GM12878 (cell line): ENCODE results near the gene MVK. TPM values are rescaled to one million over a fixed set of nuclear protein-coding genes. Genes with fewer than 3 reads are reported as not detected.

Experiments
- ATAC-seq: fragments of 200-7000 bp; cut with Tn5 transposase; 3 replicates; pipeline ENCODE4 v1.9.1; 2020; ENCODE audit warnings: mild to moderate bottlenecking, moderate library complexity
- BruUV-seq: library from RNA; stranded (reverse); fragments of 400-500 nt; replicated peaks from 2 replicates; lab custom pipeline; 2021; lab: Mats Ljungman, UMichigan
- CTCF ChIA-PET: fragments of 300-600 bp; sonication (Branson Sonifier 250); formaldehyde crosslinking; extraction: SDS; loops from one replicate; lab custom pipeline; 2021; ENCODE audit warnings: inconsistent platforms; lab: Yijun Ruan, JAX
- POLR2A ChIA-PET: fragments of 350-600 bp; formaldehyde crosslinking; extraction: SDS; loops from one replicate; lab custom pipeline; 2021; ENCODE audit warnings: inconsistent platforms; lab: Charles Lee
- RAD21 ChIA-PET: fragments of 300-600 bp; sonication (Branson Sonifier 250); formaldehyde crosslinking; loops from one replicate; lab custom pipeline; 2023; ENCODE audit warnings: antibody characterized with exemption; ENCODE audit not compliant: unreplicated experiment; lab: Charles Lee
- SMC1A ChIA-PET: fragments of 300-600 bp; sonication (Branson Sonifier 250); formaldehyde crosslinking; loops from one replicate; lab custom pipeline; 2023; ENCODE audit not compliant: unreplicated experiment, uncharacterized antibody; lab: Charles Lee
- DNase-seq: peaks from one replicate; pipeline ENCODE4 v3.0.0-alpha.2; 2011; ENCODE audit warnings: low read depth, low spot score
- FAIRE-seq: peaks from 3 replicates; lab custom pipeline; 2011; peaks lifted over from hg19 to GRCh38; lab: Jason Lieb, UNC
- H2AFZ ChIP-seq: 2 replicates; pipeline ENCODE4 v1.6.0; 2011; ENCODE audit warnings: low read depth, low read length, control low read depth; ENCODE audit not compliant: control insufficient read depth
- H3K27ac ChIP-seq: 2 replicates; pipeline ENCODE4 v1.5.1; 2011; ENCODE audit warnings: control low read depth; ENCODE audit not compliant: control insufficient read depth, insufficient read depth
- H3K27me3 ChIP-seq, 2 experiments: replicated peaks in 1 of 2; 2 replicates each; pipeline versions ENCODE4 v1.6.0 to v1.6.1; 2011; ENCODE audit warnings: low read length in 1 of 2; ENCODE audit not compliant: control insufficient read depth in 2 of 2, insufficient read depth in 2 of 2
- H3K36me3 ChIP-seq, 2 experiments: 2 replicates each; pipeline ENCODE4 v1.5.1; 2011; ENCODE audit warnings: low read length in 1 of 2; ENCODE audit not compliant: control insufficient read depth in 2 of 2, insufficient read depth in 2 of 2
- H3K4me1 ChIP-seq: 2 replicates; pipeline ENCODE4 v1.6.1; 2011; ENCODE audit warnings: mild to moderate bottlenecking, low read length, moderate library complexity, mixed read lengths; ENCODE audit not compliant: control insufficient read depth, insufficient read depth
- H3K4me2 ChIP-seq: 2 replicates; pipeline ENCODE4 v1.6.0; 2011; ENCODE audit warnings: control low read depth; ENCODE audit not compliant: control insufficient read depth, insufficient read depth
- H3K4me3 ChIP-seq: fragments of 200-600 bp; sonication (generic); 2 replicates; pipeline ENCODE4 v1.5.1; 2016
- H3K79me2 ChIP-seq: 2 replicates; pipeline ENCODE4 v1.6.0; 2011; ENCODE audit warnings: low read length; ENCODE audit not compliant: control insufficient read depth, insufficient read depth
- H3K9ac ChIP-seq: 2 replicates; pipeline ENCODE4 v1.8.0; 2011; ENCODE audit warnings: low read length, control low read depth, mixed read lengths; ENCODE audit not compliant: control insufficient read depth, insufficient read depth
- H3K9me3 ChIP-seq: replicated peaks from 3 replicates; pipeline ENCODE4 v1.5.1; 2011; ENCODE audit warnings: mild to moderate bottlenecking, low read length; ENCODE audit not compliant: control insufficient read depth, insufficient read depth
- H4K20me1 ChIP-seq: 2 replicates; pipeline ENCODE4 v1.6.0; 2011; ENCODE audit not compliant: control insufficient read depth, insufficient read depth
- CHD4 ChIP-seq: fragments of 200-600 bp; sonication (generic); IDR thresholded peaks from 2 replicates; pipeline ENCODE4 v1.6.1; 2016; ENCODE audit warnings: mild to moderate bottlenecking
- MYB ChIP-seq: fragments of 150-350 bp; IDR thresholded peaks from 2 replicates; pipeline ENCODE4 v1.6.1; 2014; ENCODE audit warnings: mild to moderate bottlenecking, low read depth, low read length, borderline replicate concordance
- TCF3 ChIP-seq: IDR thresholded peaks from 2 replicates; pipeline ENCODE4 v1.6.1; 2012; ENCODE audit warnings: low read depth, mild to moderate bottlenecking, low read length, borderline replicate concordance; ENCODE audit not compliant: insufficient read depth
- WGBS: methylation state at CpG from one replicate; pipeline ENCODE4 v1.1.6; 2016; ENCODE audit warnings: low lambda C conversion rate; ENCODE audit not compliant: insufficient replicate concordance, insufficient coverage; ENCODE audit errors: missing lambda C conversion rate; 5-methylcytosine and 5-hydroxymethylcytosine counted together
- in situ Hi-C: fragments of 300-500 bp; cut with MboI; formaldehyde crosslinking; loops from 9 replicates; pipeline ENCODE4 v1.14.3; 2018; ENCODE audit warnings: mixed read lengths
- intact Hi-C: fragments of 100-400 bp; cut with micrococcal nuclease; formaldehyde crosslinking; loops from one replicate; pipeline ENCODE4 v1.14.2; 2022; ENCODE audit not compliant: unreplicated experiment
- polyA plus RNA-seq, 11 experiments: library from polyadenylated mRNA; depleted of rRNA in 4 of 11; unstranded in 6 of 11; stranded (reverse) in 5 of 11; fragments of >200 nt; fragmentation: Nextera tagmentation in 4 of 11; fragmentation: Illumina TruSeq in 1 of 11; extraction: Ambion mirVana in 4 of 11; extraction: Trizol in 1 of 11; gene quantifications; 1 replicate in 1 of 11; 2 replicates in 10 of 11; pipeline versions ENCODE4 v1.2.1 to v1.2.3, GENCODE V29; 2011 to 2016; ENCODE audit warnings: inconsistent platforms in 2 of 11, missing spikeins in 2 of 11, low read depth in 1 of 11
- total RNA-seq, 4 experiments: library from RNA; depleted of rRNA in 3 of 4; stranded (reverse); fragments of >200 nt in 3 of 4; fragmentation: Illumina TruSeq in 1 of 4; extraction: Trizol in 1 of 4; gene quantifications; 2 replicates each; pipeline versions ENCODE4 v1.2.1 to v1.2.3, GENCODE V29; 2013 to 2021
- TF ChIP-seq, protein P1 (sequence below): fragments of 450-650 bp; IDR thresholded peaks from 2 replicates; pipeline ENCODE4 v1.6.1; 2016; ENCODE audit warnings: mild to moderate bottlenecking

Gene MVK
- total and polyA plus RNA-seq, 10 of the 15 experiments (the other 5 are each of a cell fraction or from before 2014, with no cell fraction given): 0.24 to 46.7 (median 31.9) TPM

- TF ChIP-seq TCF3 (no peak), MYB (no peak), CHD4 (no peak)
- TF ChIP-seq, all 136 proteins: peak for 0
Observed at GRCh38 chr12:109542014-109542413, 31.6 kb upstream of the MVK start (continued).

DNA sequence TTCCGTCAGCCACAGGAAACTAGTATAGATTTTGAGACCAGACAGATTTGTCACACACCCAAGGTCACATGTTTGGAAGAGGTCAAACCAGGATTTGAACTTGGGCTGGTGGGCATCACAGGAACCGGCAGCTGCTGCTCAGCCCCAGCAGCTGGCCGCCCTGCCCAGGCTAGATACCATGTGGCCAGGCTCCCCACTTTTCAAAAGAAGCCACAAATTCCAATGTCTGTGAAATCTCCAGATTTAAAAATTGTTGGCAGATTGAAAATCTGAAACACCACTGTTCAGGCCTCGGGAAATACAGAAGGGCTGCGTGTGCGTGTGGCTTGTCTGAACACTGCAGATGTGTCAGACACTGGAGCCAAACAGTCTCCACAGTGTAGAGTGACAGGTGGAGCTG, 30.7 kb upstream of the MVK start:
- intact Hi-C loops: no loop called here
- Histone ChIP-seq H3K4me1 (no peaks in the 10 kb centered on the region), H3K9me3 (no peaks in the 10 kb centered on the region), H3K4me2 (no peak overlapping the region), H3K27ac (no peak overlapping the region), H4K20me1 (no peaks in the 10 kb centered on the region), H3K9ac (no peak overlapping the region), H2AFZ (no peak overlapping the region), H3K4me3 (no peak overlapping the region), H3K79me2 (no peaks in the 10 kb centered on the region), H3K36me3 (no peaks in the 10 kb centered on the region), H3K27me3 (no peaks in the 10 kb centered on the region)
- no TSS peak for BruUV-seq
- TF ChIP-seq, protein P1, sequence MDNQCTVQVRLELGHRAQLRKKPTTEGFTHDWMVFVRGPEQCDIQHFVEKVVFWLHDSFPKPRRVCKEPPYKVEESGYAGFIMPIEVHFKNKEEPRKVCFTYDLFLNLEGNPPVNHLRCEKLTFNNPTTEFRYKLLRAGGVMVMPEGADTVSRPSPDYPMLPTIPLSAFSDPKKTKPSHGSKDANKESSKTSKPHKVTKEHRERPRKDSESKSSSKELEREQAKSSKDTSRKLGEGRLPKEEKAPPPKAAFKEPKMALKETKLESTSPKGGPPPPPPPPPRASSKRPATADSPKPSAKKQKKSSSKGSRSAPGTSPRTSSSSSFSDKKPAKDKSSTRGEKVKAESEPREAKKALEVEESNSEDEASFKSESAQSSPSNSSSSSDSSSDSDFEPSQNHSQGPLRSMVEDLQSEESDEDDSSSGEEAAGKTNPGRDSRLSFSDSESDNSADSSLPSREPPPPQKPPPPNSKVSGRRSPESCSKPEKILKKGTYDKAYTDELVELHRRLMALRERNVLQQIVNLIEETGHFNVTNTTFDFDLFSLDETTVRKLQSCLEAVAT: no peak
- SMC1A ChIA-PET: no interaction called here
- no peak for FAIRE-seq
- POLR2A ChIA-PET: no interaction called here
- no peak for DNase-seq
- ATAC-seq: no peak
- CTCF ChIA-PET: no interaction called here
- RAD21 ChIA-PET: no interaction called here
- 68% methylated on average over 6 of the region's 6 CpGs for WGBS
- in situ Hi-C loops: no loop called here
